Left renal cortex interstitium (tissue), 4 donors: ENCODE data around the gene GRM2. TPM values are rescaled to one million over a fixed set of nuclear protein-coding genes. Genes with fewer than 3 reads are reported as not detected.

ENCODE experiments used
- polyA plus RNA-seq, 4 donors: library from polyadenylated mRNA; unstranded; fragments of 120-200 nt; gene quantifications; one replicate each; pipeline ENCODE4 v1.2.1, GENCODE V29; 2013; ENCODE audit not compliant: insufficient read length in 4 of 4

Gene GRM2
- polyA plus RNA-seq, 4 donors: 0.51 to 0.73 (median 0.59) TPM

Other genes with a start within 250 kb of the GRM2 start
- gene DCAF1, start 207.1 kb upstream of the GRM2 start, polyA plus RNA-seq: 10 to 100 TPM; 27.1 to 30.8 (median 30.0) TPM
- 10 to 100 TPM; 12.7 to 18.7 (median 15.3) TPM for gene RAD54L2, start 168.3 kb upstream of the GRM2 start, polyA plus RNA-seq
- gene TEX264, start 35.8 kb upstream of the GRM2 start, polyA plus RNA-seq: 10 to 100 TPM; 60.2 to 76.8 (median 66.8) TPM
- not detected for gene IQCF6, start 72.2 kb downstream of the GRM2 start, polyA plus RNA-seq
- gene IQCF2, start 154.5 kb downstream of the GRM2 start, polyA plus RNA-seq: not detected
- gene IQCF5, start 168.5 kb downstream of the GRM2 start, polyA plus RNA-seq: not detected
- not detected for gene IQCF1, start 196.3 kb downstream of the GRM2 start, polyA plus RNA-seq
- 10 to 100 TPM; 18.0 to 24.5 (median 21.3) TPM for gene RRP9, start 234.8 kb downstream of the GRM2 start, polyA plus RNA-seq
- 10 to 100 TPM; 14.6 to 22.7 (median 20.0) TPM for gene PARP3, start 235.3 kb downstream of the GRM2 start, polyA plus RNA-seq
- gene GPR62, start 248.3 kb downstream of the GRM2 start, polyA plus RNA-seq: under 1 TPM; 0.37 to 0.83 (median 0.59) TPM